T-helper 1 cell (primary cell): ENCODE results near the gene SSR1.

Source experiments
- DNase-seq, 5 donors: peaks; one replicate each; pipeline ENCODE4 v3.0.0-alpha.2; 2012 to 2020

The SSR1 gene

DNA sequence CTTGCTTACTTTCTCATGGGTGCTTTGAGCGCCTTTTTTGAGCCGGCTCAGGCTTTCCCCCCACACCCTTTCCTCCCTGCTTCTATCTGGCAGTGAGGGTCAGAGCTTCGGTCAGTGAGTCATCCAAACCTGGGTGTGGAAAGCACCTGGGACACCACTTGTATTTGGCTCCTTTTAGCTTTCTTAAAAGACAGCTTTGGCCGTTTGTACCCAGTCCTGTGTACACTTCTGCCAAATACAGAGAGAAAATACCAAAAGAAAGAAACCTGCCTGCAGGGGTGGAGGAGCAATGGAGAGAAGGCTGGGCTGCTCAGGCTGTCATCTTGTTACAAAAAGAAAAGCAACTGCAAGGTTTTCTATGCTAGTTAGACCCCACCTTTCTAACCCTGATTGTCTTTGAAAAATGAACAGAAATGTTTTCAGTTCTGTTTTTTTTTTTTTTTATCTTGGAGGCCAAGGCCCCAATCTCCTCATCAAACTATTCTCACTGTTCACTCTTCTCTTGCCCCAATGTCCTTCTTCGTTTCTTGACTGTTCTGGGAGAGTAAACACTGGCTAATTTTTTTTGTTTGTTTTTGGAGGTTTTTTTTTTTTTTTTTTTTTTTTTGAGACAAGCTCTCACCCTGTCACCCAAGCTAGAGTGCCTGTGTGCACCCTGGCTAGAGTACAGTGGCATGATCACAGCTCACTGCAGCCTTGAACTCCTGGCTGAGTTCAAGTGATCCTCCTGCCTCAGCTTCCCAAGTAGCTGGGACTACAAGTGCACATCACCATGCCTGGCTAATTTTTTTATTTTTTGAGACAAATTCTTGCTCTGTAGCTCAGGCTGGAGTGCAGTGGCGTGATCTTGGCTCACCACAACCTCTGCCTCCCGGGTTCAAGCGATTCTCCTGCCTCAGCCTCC, 76.4 kb downstream of the SSR1 start:
- DNase-seq = no peak

DNA sequence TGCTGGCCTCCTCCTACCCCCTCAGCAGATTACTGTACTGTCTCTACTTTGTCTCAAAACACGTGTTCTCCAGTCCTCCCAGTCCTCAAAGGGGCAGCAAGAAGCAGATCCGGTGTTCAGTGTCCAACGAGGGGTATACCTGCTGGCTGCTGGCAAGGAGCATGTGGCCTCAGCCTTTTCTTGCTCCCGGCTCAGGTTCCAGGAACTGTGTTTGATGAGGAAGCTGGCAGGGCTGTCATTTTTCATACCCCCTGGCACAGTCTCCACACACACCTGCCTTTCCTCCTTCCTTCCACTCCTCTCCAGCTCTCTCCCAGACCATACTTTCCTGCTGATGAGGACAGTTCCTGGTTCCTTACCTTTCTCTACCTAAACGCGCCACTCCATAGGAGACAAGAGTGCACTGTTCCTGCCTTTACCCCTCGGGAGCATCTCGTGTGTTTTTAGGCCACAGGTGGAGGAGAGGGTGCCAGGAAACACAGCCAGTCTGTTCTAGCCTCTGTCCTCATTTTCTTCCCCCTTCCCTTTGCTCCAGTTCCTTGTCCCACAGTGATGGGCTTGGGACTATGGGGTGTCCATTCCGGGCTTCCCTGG, 77.2 kb downstream of the SSR1 start:
- no peak for DNase-seq

DNA sequence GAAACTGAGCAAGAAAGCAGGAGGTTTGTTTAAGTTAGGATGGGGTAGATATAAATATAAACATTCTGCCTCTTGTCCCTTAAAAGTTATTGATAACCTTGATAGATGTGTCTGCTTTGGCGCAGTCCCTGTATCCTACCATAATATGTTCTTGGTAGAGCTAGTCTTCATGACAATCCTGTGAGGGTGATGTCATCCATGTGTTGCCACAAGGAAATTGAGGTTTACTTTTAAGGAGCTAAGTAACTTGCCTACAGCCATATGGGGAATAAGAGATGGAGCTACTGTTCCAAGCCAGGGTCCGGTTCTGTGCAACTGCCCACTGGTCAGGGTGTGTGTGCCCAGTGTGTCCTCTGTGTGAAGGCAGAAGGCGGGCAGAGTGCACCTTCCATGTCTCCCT, 78.5 kb downstream of the SSR1 start:
- no peak for DNase-seq

DNA sequence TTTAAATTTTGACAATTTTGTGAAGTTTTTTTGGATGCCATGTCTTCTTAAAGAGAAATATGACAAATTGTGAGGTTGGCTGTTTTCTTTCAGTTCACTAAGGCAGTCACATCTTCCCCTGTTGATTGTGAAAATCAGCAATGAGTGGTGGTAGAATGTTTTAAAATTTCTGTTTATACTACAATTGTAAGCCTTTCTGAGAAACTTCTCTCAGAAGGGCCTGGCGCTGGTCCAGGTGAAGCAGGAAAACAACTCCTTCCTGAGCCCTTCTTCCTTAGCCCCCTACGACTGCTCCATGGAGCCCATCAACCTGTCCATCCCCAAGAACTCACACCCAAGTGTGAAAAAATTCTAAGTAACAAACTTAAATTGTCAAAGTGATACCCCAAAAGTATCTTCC, 80.6 kb downstream of the SSR1 start:
- no peak for DNase-seq

DNA sequence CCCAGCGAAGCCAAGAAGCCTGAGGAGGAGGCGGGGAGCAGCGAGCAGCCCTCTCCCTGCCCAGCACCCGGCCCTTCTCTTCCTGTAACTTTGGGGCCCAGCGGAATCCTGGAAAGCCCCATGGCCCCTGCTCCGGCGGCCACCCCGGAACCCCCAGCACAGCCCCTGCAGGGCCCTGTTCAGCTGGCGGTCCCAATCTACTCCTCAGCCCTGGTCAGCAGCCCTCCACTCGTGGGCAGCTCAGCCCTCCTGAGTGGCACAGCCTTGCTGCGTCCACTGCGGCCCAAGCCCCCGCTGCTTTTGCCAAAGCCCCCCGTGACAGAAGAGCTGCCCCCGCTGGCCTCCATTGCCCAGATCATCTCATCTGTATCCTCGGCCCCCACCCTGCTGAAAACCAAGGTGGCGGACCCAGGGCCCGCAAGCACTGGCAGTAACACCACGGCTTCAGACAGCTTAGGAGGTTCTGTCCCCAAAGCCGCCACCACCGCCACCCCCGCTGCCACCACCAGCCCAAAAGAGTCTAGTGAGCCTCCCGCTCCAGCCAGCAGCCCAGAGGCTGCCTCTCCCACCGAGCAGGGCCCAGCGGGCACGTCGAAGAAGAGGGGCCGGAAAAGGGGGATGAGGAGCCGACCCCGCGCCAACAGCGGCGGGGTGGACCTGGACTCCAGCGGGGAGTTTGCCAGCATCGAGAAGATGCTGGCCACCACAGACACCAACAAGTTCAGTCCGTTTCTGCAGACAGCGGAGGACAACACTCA, 81.9 kb downstream of the SSR1 start:
- no peak for DNase-seq

DNA sequence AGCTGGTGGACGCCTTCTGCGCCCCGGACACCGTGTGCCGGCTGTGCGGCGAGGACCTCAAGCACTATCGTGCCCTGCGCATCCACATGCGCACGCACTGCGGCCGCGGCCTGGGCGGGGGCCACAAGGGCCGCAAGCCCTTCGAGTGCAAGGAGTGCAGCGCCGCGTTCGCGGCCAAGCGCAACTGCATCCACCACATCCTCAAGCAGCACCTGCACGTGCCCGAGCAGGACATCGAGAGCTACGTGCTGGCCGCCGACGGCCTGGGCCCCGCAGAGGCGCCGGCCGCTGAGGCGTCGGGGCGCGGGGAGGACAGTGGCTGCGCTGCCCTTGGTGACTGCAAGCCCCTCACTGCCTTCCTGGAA, 82.7 kb downstream of the SSR1 start:
- no peak for DNase-seq

DNA sequence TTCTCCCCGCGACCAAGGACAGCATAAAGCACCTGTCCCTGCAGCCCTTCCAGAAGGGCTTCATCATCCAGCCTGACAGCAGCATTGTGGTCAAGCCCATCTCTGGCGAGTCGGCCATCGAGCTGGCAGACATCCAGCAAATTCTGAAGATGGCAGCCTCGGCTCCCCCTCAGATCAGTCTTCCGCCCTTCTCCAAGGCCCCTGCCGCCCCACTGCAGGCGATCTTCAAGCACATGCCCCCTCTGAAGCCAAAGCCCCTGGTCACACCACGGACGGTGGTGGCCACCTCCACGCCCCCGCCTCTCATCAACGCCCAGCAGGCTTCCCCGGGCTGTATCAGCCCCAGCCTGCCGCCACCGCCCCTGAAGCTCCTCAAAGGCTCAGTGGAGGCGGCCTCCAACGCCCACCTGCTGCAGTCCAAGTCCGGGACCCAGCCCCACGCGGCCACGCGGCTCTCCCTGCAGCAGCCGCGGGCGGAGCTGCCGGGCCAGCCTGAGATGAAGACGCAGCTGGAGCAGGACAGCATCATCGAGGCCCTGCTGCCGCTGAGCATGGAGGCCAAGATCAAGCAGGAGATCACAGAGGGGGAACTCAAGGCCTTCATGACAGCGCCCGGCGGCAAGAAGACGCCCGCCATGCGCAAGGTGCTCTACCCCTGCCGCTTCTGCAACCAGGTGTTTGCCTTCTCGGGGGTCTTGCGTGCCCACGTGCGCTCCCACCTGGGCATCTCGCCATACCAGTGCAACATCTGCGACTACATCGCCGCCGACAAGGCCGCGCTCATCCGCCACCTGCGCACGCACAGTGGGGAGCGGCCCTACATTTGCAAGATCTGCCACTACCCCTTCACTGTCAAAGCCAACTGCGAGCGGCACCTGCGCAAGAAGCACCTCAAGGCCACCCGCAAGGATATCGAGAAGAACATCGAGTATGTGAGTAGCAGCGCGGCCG, 83.3 kb downstream of the SSR1 start:
- no peak for DNase-seq

DNA sequence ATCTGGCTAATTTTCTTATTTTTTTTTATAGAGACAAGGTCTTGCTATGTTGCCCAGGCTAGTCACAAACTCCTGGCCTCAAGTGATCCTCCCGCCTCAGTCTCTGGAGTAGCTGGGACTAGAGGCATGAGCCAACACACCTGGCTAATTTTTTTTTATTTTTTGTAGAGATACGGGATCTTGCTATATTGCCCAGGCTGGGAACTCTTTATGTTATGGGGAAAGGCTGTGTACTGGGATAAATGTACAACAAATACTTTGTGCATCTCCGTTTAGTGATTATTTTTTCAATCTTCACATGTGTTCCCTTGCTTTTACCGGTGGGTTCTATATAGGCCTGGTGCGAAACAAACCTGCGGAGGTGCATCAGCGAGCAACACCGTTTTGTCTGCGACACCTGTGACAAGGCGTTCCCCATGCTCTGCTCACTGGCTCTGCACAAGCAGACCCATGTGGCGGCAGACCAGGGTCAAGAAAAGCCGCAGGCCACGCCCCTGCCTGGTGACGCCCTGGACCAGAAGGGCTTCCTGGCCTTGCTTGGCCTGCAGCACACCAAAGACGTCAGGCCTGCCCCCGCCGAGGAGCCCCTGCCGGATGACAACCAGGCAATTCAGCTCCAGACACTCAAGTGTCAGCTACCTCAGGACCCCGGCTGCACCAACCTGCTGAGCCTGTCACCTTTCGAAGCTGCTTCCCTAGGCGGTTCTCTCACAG, 84.2 kb downstream of the SSR1 start:
- DNase-seq = no peak

DNA sequence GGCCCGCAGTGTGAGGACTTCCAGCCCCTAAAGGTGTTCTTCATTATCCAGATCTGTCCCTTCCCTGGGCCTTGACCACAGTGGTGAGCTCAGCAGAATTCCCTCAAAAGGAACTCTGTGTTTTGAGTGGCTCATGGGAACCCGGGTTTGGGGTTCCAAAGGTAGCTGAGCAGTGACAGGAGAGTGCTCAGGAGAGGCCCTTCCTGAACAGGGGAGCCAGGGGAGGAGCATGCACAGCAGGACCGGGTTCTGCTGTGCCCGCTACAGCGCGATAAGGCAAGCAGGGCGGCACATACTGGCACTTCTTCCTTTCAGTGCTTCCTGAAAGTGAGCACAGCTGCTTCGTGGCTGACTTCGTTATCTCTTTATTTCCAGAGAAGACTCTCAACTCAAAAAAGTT, 88.3 kb downstream of the SSR1 start:
- DNase-seq = no peak

DNA sequence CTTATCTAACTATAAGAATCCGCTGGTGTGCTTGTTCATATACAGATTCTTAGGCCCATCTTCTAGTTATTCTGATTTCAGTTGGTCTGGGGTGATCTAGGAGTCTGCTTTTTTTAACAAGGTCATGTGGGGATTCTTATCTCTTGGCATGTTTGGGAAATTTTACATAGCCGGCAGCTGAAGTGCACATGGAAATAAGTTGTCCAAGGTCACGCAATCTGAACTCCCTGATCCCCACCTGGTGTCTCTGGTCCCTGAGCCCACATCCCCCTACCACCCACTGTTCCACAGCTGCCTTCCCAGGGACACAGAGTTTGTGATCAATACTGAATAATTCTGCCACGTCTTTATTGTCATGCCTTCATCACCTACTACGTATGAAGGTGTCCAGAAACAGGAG, 90.8 kb downstream of the SSR1 start:
- DNase-seq = no peak

DNA sequence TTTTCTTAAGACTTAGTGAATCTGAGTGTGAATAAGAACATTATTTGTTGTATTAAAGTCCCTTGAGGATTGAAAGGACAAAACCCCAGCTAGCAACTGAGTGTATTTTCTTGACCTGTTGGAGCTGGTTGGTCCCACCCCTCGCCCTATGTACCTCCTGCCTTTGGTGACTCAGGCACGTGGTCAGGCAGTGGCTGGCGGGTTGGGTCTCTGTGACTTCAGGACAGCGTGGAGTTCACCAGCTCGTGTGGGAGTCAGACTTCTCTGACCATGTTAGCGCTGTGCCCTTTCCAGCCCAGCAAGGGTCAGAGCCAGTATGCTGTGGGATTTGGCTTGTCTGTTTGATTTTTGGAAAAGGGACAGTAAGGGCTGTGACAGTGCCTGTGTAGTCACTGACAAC, 93.7 kb downstream of the SSR1 start:
- DNase-seq = no peak

DNA sequence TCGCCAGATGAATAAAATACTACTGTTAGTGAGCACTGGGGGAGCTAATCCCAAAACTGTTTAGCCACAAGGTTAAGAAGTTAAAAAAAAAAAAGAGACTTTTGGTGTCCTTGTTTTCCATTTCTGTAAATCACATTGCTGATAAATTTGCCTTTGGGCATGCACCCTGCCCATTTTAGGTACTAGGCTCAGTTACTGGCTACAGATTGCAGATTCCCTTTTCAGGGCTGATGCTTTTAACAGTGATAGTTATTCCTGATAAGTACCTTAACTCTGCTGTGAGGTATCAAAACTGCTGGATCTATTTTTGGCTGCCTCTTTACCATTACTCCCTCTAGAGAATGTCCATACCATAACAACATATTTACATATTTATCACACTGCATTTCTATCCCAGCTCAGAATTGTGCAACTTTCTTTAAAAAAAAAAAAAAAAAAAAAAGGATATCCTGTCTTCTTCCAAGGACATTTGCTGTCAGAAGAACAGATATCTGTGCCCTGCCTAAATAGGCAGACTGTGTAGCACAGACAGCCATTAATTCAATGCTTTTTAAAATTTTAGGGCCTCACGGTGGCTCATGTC, 94.5 kb downstream of the SSR1 start:
- no peak for DNase-seq
